GM18505 (cell line): Measurements from ENCODE around the gene LRRC27.
"Not testable (repeated sequence)": the region's sequence is repeated elsewhere in the genome, so short reads cannot be mapped to it uniquely, and the experiment has no call there.

ENCODE experiments used
- ATAC-seq: cut with Tn5 transposase; IDR thresholded peaks from one replicate; pipeline ENCODE4 v1.9.1; 2021; ENCODE audit not compliant: unreplicated experiment
- POLR2A ChIP-seq: IDR thresholded peaks from 4 replicates; pipeline ENCODE4 v1.6.1; 2011; ENCODE audit warnings: borderline replicate concordance; ENCODE audit not compliant: insufficient read depth, insufficient read length; ENCODE audit errors: extremely low read depth

Gene LRRC27

DNA sequence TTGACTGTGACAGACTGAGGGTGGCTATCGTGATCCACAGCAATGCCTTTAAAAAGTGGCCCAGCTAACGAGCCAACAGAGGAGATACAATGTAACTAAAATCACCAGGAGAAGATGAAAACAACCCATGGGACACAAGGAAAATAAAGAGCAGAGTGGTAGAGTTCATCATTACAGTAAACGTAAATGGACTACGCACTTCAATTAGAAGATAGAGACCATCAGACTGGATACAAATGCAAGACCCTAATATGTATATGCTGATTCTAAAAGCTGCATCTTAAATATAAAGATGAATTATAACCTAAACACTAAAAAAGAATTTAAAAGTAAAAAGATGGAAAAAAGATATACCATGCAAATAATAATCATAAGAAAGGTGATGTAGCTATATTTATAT is 17.7 kb upstream of the LRRC27 start:
- ATAC-seq = no peak
- TF ChIP-seq POLR2A = no peak

- ATAC-seq = not testable (repeated sequence)
Measured at GRCh38 chr10:132314881-132315280, 17.1 kb upstream of the LRRC27 start.

DNA sequence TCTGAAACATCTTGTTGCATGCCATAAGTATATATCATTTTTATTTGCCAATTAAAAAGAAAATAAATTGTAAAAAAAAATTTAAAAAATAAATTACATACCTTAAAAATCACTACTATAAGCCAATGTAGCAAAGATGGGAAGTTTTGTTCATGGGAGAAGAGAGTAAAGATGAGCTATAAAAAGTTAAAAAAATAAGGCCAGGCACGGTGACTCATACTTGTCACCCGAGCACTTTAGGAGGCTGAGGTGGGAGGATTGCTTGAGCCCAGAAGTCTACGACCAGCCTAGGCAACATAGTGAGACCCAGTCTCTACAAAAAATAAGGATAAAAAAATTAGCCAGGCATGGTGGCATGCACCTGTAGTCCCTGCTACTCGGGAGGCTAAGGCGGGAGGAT is 15.9 kb upstream of the LRRC27 start:
- no peak for TF ChIP-seq POLR2A
- no peak for ATAC-seq

GRCh38 chr10:132317477-132317876 is 14.5 kb upstream of the LRRC27 start:
- ATAC-seq = not testable (repeated sequence)

DNA sequence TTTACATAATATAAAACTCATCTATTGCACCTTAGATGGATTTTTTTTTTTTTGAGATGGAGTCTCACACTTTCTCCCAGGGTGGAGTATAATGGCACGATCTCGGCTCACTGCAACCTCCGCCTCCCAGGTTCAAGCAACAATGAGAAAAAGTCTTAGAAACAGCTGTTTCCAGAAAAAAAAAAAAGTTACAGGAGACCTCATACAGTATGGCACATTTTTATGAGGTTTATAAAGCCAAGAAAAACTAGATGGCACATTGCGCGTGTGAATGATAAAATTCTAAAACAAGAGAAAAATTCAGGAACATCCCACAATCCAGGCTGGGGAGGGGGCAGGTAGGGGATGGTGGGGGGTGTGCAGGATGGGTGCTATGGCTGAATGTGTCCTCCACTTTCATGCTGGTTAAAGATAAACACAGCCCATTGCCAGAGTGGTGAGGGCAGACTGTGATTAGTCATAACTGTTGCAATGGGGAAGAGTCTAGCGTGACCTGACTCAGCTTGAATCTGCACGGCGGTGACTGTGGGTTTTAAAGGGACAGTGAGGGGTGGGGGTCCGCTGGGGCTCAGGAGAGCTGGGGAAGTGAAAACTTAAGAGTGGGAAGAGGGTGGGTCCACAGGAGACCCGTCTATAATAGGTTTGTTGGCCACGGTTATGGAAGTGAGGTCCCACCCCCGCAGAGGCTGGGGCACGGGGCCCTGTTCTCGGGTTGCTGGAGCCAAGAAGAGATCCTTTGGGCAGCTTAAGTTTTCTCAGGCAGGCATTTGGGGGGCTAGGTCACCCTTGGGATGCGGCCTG is 11.9 kb upstream of the LRRC27 start:
- TF ChIP-seq POLR2A = no peak
- ATAC-seq = peak; percentile 100

- ATAC-seq = peak; percentile 4
- TF ChIP-seq POLR2A = no peak
Measured at GRCh38 chr10:132320654-132321469, 11.1 kb upstream of the LRRC27 start.

DNA sequence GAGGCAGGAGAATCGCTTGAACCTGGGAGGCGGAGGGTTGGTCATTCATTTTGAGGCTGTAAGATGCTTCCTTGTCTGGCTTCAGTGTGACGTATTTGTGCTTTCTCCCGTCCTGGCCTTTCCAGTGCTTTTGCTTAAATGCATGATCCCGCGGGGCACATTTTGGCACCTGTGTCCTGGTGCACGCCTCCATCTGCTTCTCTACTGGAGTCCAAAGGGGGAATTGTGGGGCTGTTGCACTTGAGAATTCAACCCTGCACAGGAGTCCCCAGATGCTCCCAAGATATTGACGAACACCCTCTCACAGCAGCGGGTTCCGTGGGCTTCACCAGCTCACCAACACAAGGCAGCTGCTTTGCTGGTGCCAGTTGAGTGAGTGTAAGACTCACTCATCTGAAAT is 10.3 kb upstream of the LRRC27 start:
- ATAC-seq = no peak
- TF ChIP-seq POLR2A = no peak

DNA sequence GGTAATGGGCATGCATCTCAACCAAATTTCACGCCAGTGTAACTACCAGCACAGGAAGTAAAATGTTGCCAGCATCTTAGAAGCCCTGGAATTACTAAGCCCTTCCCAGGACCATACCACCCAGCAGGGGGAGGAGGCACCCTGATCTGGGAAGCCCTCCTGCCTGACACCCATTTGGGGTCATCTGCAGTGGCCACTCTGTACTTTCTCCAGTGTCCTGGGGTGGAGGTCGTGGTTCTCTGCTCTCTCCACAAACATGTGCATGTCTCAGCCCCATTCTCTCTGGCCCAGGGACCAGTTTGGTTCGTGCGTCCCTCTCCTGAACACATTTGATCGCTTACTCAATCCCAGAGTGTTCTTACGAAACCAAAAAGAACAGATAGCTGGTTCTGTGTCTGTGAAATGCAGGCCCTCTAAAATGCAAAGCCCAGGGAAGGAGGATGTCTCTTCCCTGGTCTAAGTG is 9.4 kb upstream of the LRRC27 start:
- no peak for ATAC-seq
- TF ChIP-seq POLR2A = no peak

DNA sequence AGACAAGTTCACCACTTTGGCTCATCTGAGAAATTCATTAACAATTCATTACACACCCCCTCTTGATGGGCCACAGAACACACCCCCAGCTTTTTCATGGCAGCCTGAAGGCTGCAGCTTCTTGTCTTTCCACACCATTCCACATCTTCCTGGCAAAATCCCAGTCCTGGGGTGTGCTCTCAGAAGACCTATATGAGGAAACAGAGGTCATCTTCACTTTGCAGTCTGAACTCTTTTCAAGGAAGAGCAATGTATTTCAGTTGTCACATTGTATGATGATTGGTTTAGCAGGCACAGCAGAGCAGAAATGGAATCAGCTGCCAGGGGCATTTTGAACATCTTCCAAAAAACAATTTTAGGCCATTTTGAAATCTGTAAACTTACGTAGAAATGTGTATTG is 7.8 kb upstream of the LRRC27 start:
- TF ChIP-seq POLR2A = no peak
- no peak for ATAC-seq

GRCh38 chr10:132326344-132326889 is 5.6 kb upstream of the LRRC27 start:
- TF ChIP-seq POLR2A = no peak

GRCh38 chr10:132326925-132327324 is 5.1 kb upstream of the LRRC27 start:
- no peak for ATAC-seq
- no peak for TF ChIP-seq POLR2A

More at GRCh38 chr10:132326344-132326889, 5.6 kb upstream of the LRRC27 start:
- ATAC-seq = no peak

DNA sequence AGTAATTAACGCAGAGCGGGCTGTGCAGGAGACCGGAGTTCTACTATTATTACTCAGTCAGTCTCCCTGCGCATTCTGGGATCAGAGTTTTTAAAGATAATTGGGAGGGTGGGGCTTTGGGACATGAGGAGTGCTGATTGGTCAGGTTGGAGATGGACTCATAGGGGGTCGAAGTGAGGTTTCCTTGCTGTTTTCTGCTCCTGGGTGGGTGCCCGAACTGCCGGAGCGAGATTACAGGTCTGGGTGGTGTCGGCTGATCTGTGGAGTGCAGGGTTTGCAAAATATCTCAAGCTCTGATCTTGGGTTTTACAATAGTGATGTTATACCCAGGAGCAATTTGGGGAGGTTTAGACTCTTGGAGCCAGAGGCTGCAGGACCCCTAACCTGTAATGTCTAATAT is 3.9 kb upstream of the LRRC27 start:
- no peak for ATAC-seq

GRCh38 chr10:132328738-132329137 is 3.3 kb upstream of the LRRC27 start:
- TF ChIP-seq POLR2A = no peak
- ATAC-seq = no peak

More for the DNA sequence above, 3.9 kb upstream of the LRRC27 start:
- no peak for TF ChIP-seq POLR2A

- no peak for ATAC-seq
- no peak for TF ChIP-seq POLR2A
Measured at GRCh38 chr10:132329565-132330485, 2.2 kb upstream of the LRRC27 start.

DNA sequence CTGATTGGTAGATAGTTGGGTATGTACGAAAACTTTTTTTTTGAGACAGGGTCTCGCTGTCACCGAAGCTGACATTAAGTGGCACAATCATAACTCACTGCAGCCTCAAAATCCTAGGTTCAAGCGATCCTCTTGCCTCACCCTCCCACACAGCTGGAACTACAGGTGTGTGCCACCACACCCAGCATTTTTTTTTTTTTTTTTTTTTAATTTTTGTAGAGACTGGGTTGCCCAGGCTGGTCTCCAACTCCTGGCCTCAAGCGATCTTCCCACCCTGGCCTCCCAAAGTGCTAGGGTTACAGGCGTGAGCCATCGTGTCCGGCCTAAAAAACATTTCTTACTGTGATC is 1.5 kb upstream of the LRRC27 start:
- ATAC-seq = no peak
- TF ChIP-seq POLR2A = no peak
